ENCODE results near the gene ATP5IF1. TPM values are rescaled to one million over a fixed set of nuclear protein-coding genes. Genes with fewer than 3 reads are reported as not detected.

ATP5IF1 gene
- total and polyA plus RNA-seq, 2 of the 8 experiments (the other 6 are each of a cell fraction or from before 2014, with no cell fraction given), result 198 to 242 TPM

DNA sequence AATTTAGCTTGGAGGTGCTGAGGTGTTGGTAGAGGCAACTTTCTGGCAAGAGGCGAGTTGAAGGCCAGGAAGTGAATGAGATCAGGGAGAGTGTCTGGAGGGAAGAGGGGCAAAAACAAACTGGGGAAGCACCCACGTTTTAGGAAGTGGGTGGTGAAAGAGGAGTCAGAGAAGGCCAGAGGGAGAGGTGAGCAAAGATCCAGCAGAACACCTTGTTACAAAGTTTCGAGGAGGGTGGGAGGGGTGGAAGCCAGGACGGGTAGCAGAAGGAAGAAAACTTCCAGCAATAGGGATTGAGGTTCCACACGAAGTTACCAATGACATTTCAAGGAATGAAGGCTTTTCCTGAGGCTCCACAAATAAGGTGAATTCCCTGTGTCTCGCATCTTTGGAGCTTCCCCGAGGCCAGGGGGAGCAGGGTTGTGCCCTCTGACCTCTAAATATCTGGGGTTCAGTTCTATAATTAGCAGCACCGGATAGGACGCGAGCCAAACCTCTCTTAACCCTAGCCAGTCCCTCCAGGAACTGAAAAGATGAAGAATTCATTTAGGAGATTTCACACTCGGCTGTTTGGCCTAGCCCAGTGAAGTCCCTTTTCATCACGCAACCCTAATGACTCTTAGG is 22.8 kb downstream of the ATP5IF1 start:
- no peak overlapping the region for H4K5ac ChIP-seq (ENCODE audit: insufficient read length, low read depth, low read length)
- H3K9me3 ChIP-seq (ENCODE audit: insufficient read depth in 2 of 2, low read depth in 1 of 2, low read length in 1 of 2), result no peaks in the 10 kb centered on the region
- no peak for DNase-seq (ENCODE audit: low read depth in 1 of 2, low spot score in 2 of 2)
- no peak for TF ChIP-seq TCF12 (IDR thresholded peaks at IDR 0.05; ENCODE audit: low read depth, low read length)
- TF ChIP-seq POLR2A (IDR thresholded peaks at IDR 0.05; ENCODE audit: control extremely low read depth in 1 of 2, low read depth in 2 of 2, low read length in 2 of 2), result no peak
- TF ChIP-seq TBP (IDR thresholded peaks at IDR 0.05; ENCODE audit: low read depth, low read length), result no peak
- TF ChIP-seq RAD21 (IDR thresholded peaks at IDR 0.05 in 1 of 2, conservative IDR thresholded peaks at IDR 0.05 in 1 of 2; ENCODE audit: low read depth in 2 of 2, low read length in 2 of 2), result no peak
- H3K56ac ChIP-seq (replicated peaks; ENCODE audit: insufficient read length, low read depth, low read length), result no peak overlapping the region
- ChIA-PET CTCF (ENCODE audit: partially characterized antibody) (interaction anchor here (0.6 to 5.2 kb wide), 5 partner anchors 11 to 344 kb away, joined by 3 to 56 read pairs (median 3); no protein-coding TSS in a partner anchor), POLR2A (ENCODE audit: partially characterized antibody) (interaction anchor here (0.6 to 19.5 kb wide), 22 partner anchors 10 to 533 kb away, joined by 3 to 324 read pairs (median 5); partner anchors contain the start of genes ATP5IF1, DNAJC8, EYA3 and FAM76A)
- H2AFZ ChIP-seq (ENCODE audit: low read length), result peak overlapping the region; percentile 46; the same call in 1 of the 2 replicates
- H2BK20ac ChIP-seq (ENCODE audit: low read length), result no peak overlapping the region
- 0 out of 7 replicates have a peak overlapping the region, but pooled peaks of 1 of the 4 experiments have one; percentile 27 for H3K9ac ChIP-seq (replicated peaks in 1 of 4; ENCODE audit: extremely low read depth in 1 of 4, low read depth in 3 of 4, low read length in 3 of 4)
- no peak overlapping the region for H4K91ac ChIP-seq (replicated peaks; ENCODE audit: insufficient read length, low read length)
- H3K23me2 ChIP-seq (ENCODE audit: low read depth, low read length), result peaks cover 12% of the 10 kb centered on the region
- no peak overlapping the region for H3K27ac ChIP-seq (ENCODE audit: low read depth, low read length)
- H3K36me3 ChIP-seq (ENCODE audit: control insufficient read depth in 2 of 4, insufficient read depth in 4 of 4, low read length in 3 of 4), result peaks cover 0 to 4% (median 0%) of the 10 kb centered on the region in 4 experiments; a peak in 2 of 8 replicates
- peaks cover 11 to 16% of the 10 kb centered on the region in 2 experiments for H4K20me1 ChIP-seq (replicated peaks in 1 of 2; ENCODE audit: control insufficient read depth in 1 of 2, insufficient read depth in 2 of 2, low read length in 2 of 2)
- peak overlapping the region; percentile 88 for H2BK15ac ChIP-seq (ENCODE audit: low read length)
- peak overlapping the region; percentile 25; the same call in 1 of the 2 replicates for H2AK5ac ChIP-seq (ENCODE audit: low read depth, low read length)
- H3K14ac ChIP-seq (ENCODE audit: insufficient read length), result no peak overlapping the region
- H3K23ac ChIP-seq (ENCODE audit: insufficient read length), result no peak overlapping the region
- peaks cover 29 to 37% of the 10 kb centered on the region in 2 experiments for H3K79me2 ChIP-seq (ENCODE audit: control insufficient read depth in 1 of 2, insufficient read depth in 2 of 2, low read length in 2 of 2)
- H3K27me3 ChIP-seq (replicated peaks in 1 of 4; ENCODE audit: control insufficient read depth in 3 of 4, extremely low read depth in 1 of 4, insufficient read depth in 3 of 4, low read length in 3 of 4), result no peaks in the 10 kb centered on the region
- H3K18ac ChIP-seq (ENCODE audit: extremely low read depth, low read length), result no peak overlapping the region
- peak overlapping the region; percentile 97; the same call in 1 of the 2 replicates for H2BK12ac ChIP-seq (ENCODE audit: low read depth, low read length)
- 60% methylated on average over 12 of the region's 12 CpGs; no CpG with 5 or more reads in 1 of the 2 experiments for WGBS, 2 experiments (ENCODE audit: extremely low coverage in 1 of 2, insufficient coverage in 1 of 2, insufficient read length in 1 of 2, insufficient replicate concordance in 2 of 2, low coverage in 1 of 2, low lambda C conversion rate in 2 of 2, missing lambda C conversion rate in 1 of 2)
- H4K8ac ChIP-seq (ENCODE audit: extremely low read depth, insufficient read depth, low read length), result no peak overlapping the region
- no peak for FAIRE-seq
- H2BK120ac ChIP-seq (replicated peaks; ENCODE audit: low read depth, low read length), result no peak overlapping the region
- H3K4ac ChIP-seq (replicated peaks; ENCODE audit: insufficient read length, low read depth, low read length), result no peak overlapping the region
- H3K4me1 ChIP-seq (replicated peaks in 1 of 4; ENCODE audit: control insufficient read depth in 3 of 4, insufficient read depth in 4 of 4, low read length in 3 of 4), result peaks cover 3 to 17% (median 11%) of the 10 kb centered on the region in 4 experiments; a peak in 5 of 7 replicates
- peak overlapping the region; percentile 40; the same call in 1 of the 2 replicates for H2BK5ac ChIP-seq (ENCODE audit: low read depth, low read length)
- peak overlapping the region in 3 of 4 experiments; percentile 26 to 97 (median 92); a peak in 6 of 8 replicates for H3K4me3 ChIP-seq (ENCODE audit: extremely low read depth in 1 of 4, insufficient read depth in 2 of 4, low read depth in 3 of 4, low read length in 4 of 4)
- peaks cover 14% of the 10 kb centered on the region for H3K79me1 ChIP-seq (ENCODE audit: low read depth, low read length)
- H3K4me2 ChIP-seq (ENCODE audit: insufficient read depth in 1 of 2, low read depth in 2 of 2, low read length in 2 of 2), result peak overlapping the region; percentile 19 to 100

Data from H1 (cell line).